ENCODE data around the gene DNAH8.

- TF ChIP-seq CTCF (IDR thresholded peaks at IDR 0.05) (no peak), POLR2A (IDR thresholded peaks at IDR 0.05) (no peak)
Measured at GRCh38 chr6:39062014-39062740, 347.1 kb downstream of the DNAH8 start.

Data from sigmoid colon (tissue), 3 donors.